Bronchial epithelial cell (primary cell): Measurements from ENCODE around the gene ZNF800. TPM values are rescaled to one million over a fixed set of nuclear protein-coding genes. Genes with fewer than 3 reads are reported as not detected.

Source experiments
- DNase-seq: peaks from one replicate; pipeline ENCODE4 v3.0.0-alpha.2; 2010; ENCODE audit warnings: low read depth
- FAIRE-seq: peaks from 2 replicates; lab custom pipeline; 2011; peaks lifted over from hg19 to GRCh38; lab: Jason Lieb, UNC
- H3K27me3 ChIP-seq: 2 replicates; pipeline ENCODE4 v1.5.1; 2011; ENCODE audit warnings: low read length; ENCODE audit not compliant: control insufficient read depth, insufficient read depth
- H3K36me3 ChIP-seq: 2 replicates; pipeline ENCODE4 v1.5.1; 2011; ENCODE audit warnings: low read length; ENCODE audit not compliant: control insufficient read depth, insufficient read depth
- H3K4me3 ChIP-seq: 2 replicates; pipeline ENCODE4 v1.5.1; 2011; ENCODE audit warnings: mild to moderate bottlenecking, low read depth, low read length, control low read depth
- CTCF ChIP-seq: IDR thresholded peaks from 2 replicates; pipeline ENCODE4 v1.5.1; 2011; ENCODE audit warnings: mild to moderate bottlenecking, moderate library complexity, low read length, control low read depth, inconsistent platforms; ENCODE audit not compliant: insufficient read depth, severe bottlenecking
- total RNA-seq: library from RNA; depleted of rRNA; stranded (reverse); fragments of >200 nt; gene quantifications from 2 replicates; pipeline ENCODE4 v1.2.1, GENCODE V29; 2014

Gene ZNF800
- total RNA-seq, 1 donor from 2014 or later: 14.5 TPM

- Histone ChIP-seq H3K27me3 (no peaks in the 10 kb centered on the region), H3K4me3 (no peak overlapping the region), H3K36me3 (no peaks in the 10 kb centered on the region)
- DNase-seq (no peak), FAIRE-seq (no peak)
- TF ChIP-seq CTCF: no peak
Measured at GRCh38 chr7:127349881-127350280, 42.6 kb downstream of the ZNF800 start.

- H3K4me3 ChIP-seq: peak overlapping the region; percentile 27
- H3K27me3 ChIP-seq: no peaks in the 10 kb centered on the region
- H3K36me3 ChIP-seq: no peaks in the 10 kb centered on the region
- DNase-seq: peak; percentile 20
- TF ChIP-seq CTCF: no peak
- FAIRE-seq: no peak
Measured at GRCh38 chr7:127348247-127348631, 44.3 kb downstream of the ZNF800 start.

- peak; percentile 48 for TF ChIP-seq CTCF
- Histone ChIP-seq H3K27me3 (no peaks in the 10 kb centered on the region), H3K4me3 (peak overlapping the region; percentile 27), H3K36me3 (no peaks in the 10 kb centered on the region)
- DNase-seq: peak; percentile 51
- no peak for FAIRE-seq
Measured at GRCh38 chr7:127347567-127348246, 44.8 kb downstream of the ZNF800 start.

- H3K36me3 ChIP-seq: no peaks in the 10 kb centered on the region
- TF ChIP-seq CTCF: no peak
- no peak for FAIRE-seq
- H3K4me3 ChIP-seq: no peak overlapping the region
- H3K27me3 ChIP-seq: no peaks in the 10 kb centered on the region
- no peak for DNase-seq
Measured at GRCh38 chr7:127346575-127347256, 45.8 kb downstream of the ZNF800 start.

GRCh38 chr7:127342596-127342995, 49.9 kb downstream of the ZNF800 start:
- Histone ChIP-seq H3K36me3 (no peaks in the 10 kb centered on the region), H3K27me3 (no peaks in the 10 kb centered on the region), H3K4me3 (no peak overlapping the region)
- no peak for DNase-seq
- no peak for FAIRE-seq
- no peak for TF ChIP-seq CTCF

- DNase-seq (no peak), FAIRE-seq (no peak)
- no peak overlapping the region for H3K4me3 ChIP-seq
- TF ChIP-seq CTCF: no peak
- no peaks in the 10 kb centered on the region for H3K36me3 ChIP-seq
- no peaks in the 10 kb centered on the region for H3K27me3 ChIP-seq
Measured at GRCh38 chr7:127338122-127338521, 54.4 kb downstream of the ZNF800 start.
